HepG2 (cell line): ENCODE measurements around the gene RNF25. TPM values are rescaled to one million over a fixed set of nuclear protein-coding genes. Genes with fewer than 3 reads are reported as not detected.

ENCODE experiments used
- ATAC-seq: fragments of 200-7000 bp; cut with Tn5 transposase; 3 replicates; pipeline ENCODE4 v1.9.1; 2020; ENCODE audit warnings: mild to moderate bottlenecking, moderate library complexity
- BruUV-seq: library from RNA; stranded (reverse); fragments of 400-500 nt; replicated peaks from 2 replicates; lab custom pipeline; 2021; lab: Mats Ljungman, UMichigan
- CTCF ChIA-PET: fragments of 300-600 bp; formaldehyde crosslinking; extraction: SDS; loops from one replicate; lab custom pipeline; 2021; ENCODE audit warnings: low total read pairs, inconsistent platforms, low intra/inter-chr PET ratio; lab: Yijun Ruan, JAX
- POLR2A ChIA-PET: fragments of 350-600 bp; sonication (Branson Sonifier 250); formaldehyde crosslinking; loops from one replicate; lab custom pipeline; 2020; ENCODE audit warnings: antibody characterized with exemption, inconsistent platforms; lab: Yijun Ruan, JAX
- DNase-seq: peaks from one replicate; pipeline ENCODE4 v3.0.0-alpha.2; 2015; ENCODE audit warnings: low spot score
- FAIRE-seq: peaks from 3 replicates; lab custom pipeline; 2011; peaks lifted over from hg19 to GRCh38; lab: Jason Lieb, UNC
- H2AFZ ChIP-seq: one replicate; pipeline ENCODE4 v1.6.1; 2011; ENCODE audit warnings: low read length, inconsistent platforms
- H3K27ac ChIP-seq: fragments of 300-600 bp; 3 replicates; pipeline ENCODE4 v1.8.0; 2011; ENCODE audit warnings: mixed run types, mild to moderate bottlenecking, mixed read lengths, low read length, inconsistent platforms; ENCODE audit not compliant: insufficient read depth; ENCODE audit errors: extremely low read length
- H3K27me3 ChIP-seq, 2 experiments: fragments of 200-600 bp in 1 of 2; 2 replicates in 1 of 2; 3 replicates in 1 of 2; pipeline versions ENCODE4 v1.6.0 to v1.8.0; 2011; ENCODE audit warnings: low read length in 2 of 2, mild to moderate bottlenecking in 2 of 2, moderate library complexity in 2 of 2, inconsistent platforms in 1 of 2; ENCODE audit not compliant: insufficient read depth in 2 of 2, control insufficient read depth in 1 of 2
- H3K36me3 ChIP-seq, 2 experiments: fragments of 200-600 bp in 1 of 2; replicated peaks in 1 of 2; 2 replicates in 1 of 2; 3 replicates in 1 of 2; pipeline versions ENCODE4 v1.5.1 to v1.8.0; 2011; ENCODE audit warnings: low read length in 2 of 2, inconsistent platforms in 1 of 2; ENCODE audit not compliant: insufficient read depth in 2 of 2, control insufficient read depth in 1 of 2
- H3K4me1 ChIP-seq: 2 replicates; pipeline ENCODE4 v1.5.1; 2012; ENCODE audit warnings: low read length, inconsistent platforms; ENCODE audit not compliant: insufficient read depth
- H3K4me2 ChIP-seq: 2 replicates; pipeline ENCODE4 v1.6.0; 2011; ENCODE audit warnings: low read depth, low read length, inconsistent platforms
- H3K4me3 ChIP-seq, 3 experiments: fragments of 200-600 bp in 1 of 3; sonication (generic), shearing (Covaris generic) in 1 of 3; replicated peaks in 1 of 3; 2 replicates each; pipeline ENCODE4 v1.5.1; 2011 to 2016; ENCODE audit warnings: low read length in 3 of 3, inconsistent platforms in 2 of 3, low read depth in 2 of 3, mild to moderate bottlenecking in 2 of 3, control low read depth in 1 of 3, mixed read lengths in 1 of 3; ENCODE audit not compliant: insufficient read depth in 1 of 3
- H3K79me2 ChIP-seq: one replicate; pipeline ENCODE4 v1.6.1; 2011; ENCODE audit warnings: low read length, inconsistent platforms; ENCODE audit not compliant: insufficient read depth
- H3K9ac ChIP-seq: 2 replicates; pipeline ENCODE4 v1.6.0; 2011; ENCODE audit warnings: mild to moderate bottlenecking, low read depth, low read length, inconsistent platforms; ENCODE audit not compliant: insufficient read depth
- H3K9me3 ChIP-seq: 2 replicates; pipeline ENCODE4 v1.5.1; 2012; ENCODE audit warnings: mild to moderate bottlenecking, low read length
- H4K20me1 ChIP-seq: 2 replicates; pipeline ENCODE4 v1.6.0; 2011; ENCODE audit warnings: inconsistent platforms, mild to moderate bottlenecking, low read length, moderate library complexity; ENCODE audit not compliant: insufficient read depth
- ATF1 ChIP-seq: IDR thresholded peaks from 2 replicates; pipeline ENCODE4 v1.6.1; 2016; ENCODE audit warnings: mild to moderate bottlenecking, control low read depth
- GRHL1 ChIP-seq: sonication (generic); formaldehyde crosslinking; conservative IDR thresholded peaks from 2 replicates; pipeline ENCODE4 v1.8.0; 2022; ENCODE audit warnings: missing genetic modification reagents
- HNRNPUL1 ChIP-seq: fragments of 200-400 bp; formaldehyde crosslinking; IDR thresholded peaks from 2 replicates; pipeline ENCODE4 v1.6.1; 2017; ENCODE audit warnings: low read depth, mild to moderate bottlenecking, low read length, moderate library complexity
- PRDM15 ChIP-seq: sonication (generic); formaldehyde crosslinking; IDR thresholded peaks from 2 replicates; pipeline ENCODE4 v1.4.0; 2020; ENCODE audit warnings: missing genetic modification reagents
- PRPF4 ChIP-seq: fragments of 200-400 bp; formaldehyde crosslinking; IDR thresholded peaks from 2 replicates; pipeline ENCODE4 v1.6.1; 2016; ENCODE audit warnings: low read length, low read depth; ENCODE audit not compliant: poor library complexity, severe bottlenecking
- SP2 ChIP-seq: sonication (generic); formaldehyde crosslinking; IDR thresholded peaks from 2 replicates; pipeline ENCODE4 v1.5.1; 2020; ENCODE audit warnings: mild to moderate bottlenecking, missing genetic modification reagents
- SUZ12 ChIP-seq: fragments of 150-350 bp; IDR thresholded peaks from 2 replicates; pipeline ENCODE4 v1.6.1; 2014; ENCODE audit warnings: low read depth, low read length
- TEF ChIP-seq: sonication (generic); formaldehyde crosslinking; IDR thresholded peaks from 2 replicates; pipeline ENCODE4 v1.5.0; 2020; ENCODE audit warnings: missing genetic modification reagents
- ZBTB20 ChIP-seq: sonication (generic); formaldehyde crosslinking; IDR thresholded peaks from 2 replicates; pipeline ENCODE4 v1.8.1; 2023; ENCODE audit warnings: missing genetic modification reagents, low read depth, mild to moderate bottlenecking, borderline replicate concordance
- ZBTB43 ChIP-seq: sonication (generic); formaldehyde crosslinking; conservative IDR thresholded peaks from 2 replicates; pipeline ENCODE4 v1.4.0; 2020; ENCODE audit warnings: missing genetic modification reagents
- ZNF724P ChIP-seq: sonication (generic); formaldehyde crosslinking; IDR thresholded peaks from 2 replicates; pipeline ENCODE4 v1.8.0; 2022; ENCODE audit warnings: missing genetic modification reagents, borderline replicate concordance
- ZNF746 ChIP-seq: sonication (generic); formaldehyde crosslinking; IDR thresholded peaks from 2 replicates; pipeline ENCODE4 v1.8.0; 2022; ENCODE audit warnings: mild to moderate bottlenecking, missing genetic modification reagents
- WGBS: methylation state at CpG from one replicate; pipeline ENCODE4 v1.1.6; 2017; ENCODE audit warnings: low lambda C conversion rate; 5-methylcytosine and 5-hydroxymethylcytosine counted together
- in situ Hi-C: cut with HindIII; loops from 2 replicates; pipeline ENCODE4 v1.10.0; 2017; ENCODE audit warnings: low pct_unique_long_range_greater_than_20kb; ENCODE audit not compliant: extremely low pct_ligation_motif_present
- intact Hi-C: fragments of 100-400 bp; cut with micrococcal nuclease; formaldehyde crosslinking; loops from one replicate; pipeline ENCODE4 v1.10.0; 2022; ENCODE audit not compliant: unreplicated experiment
- polyA plus RNA-seq, 8 experiments: library from polyadenylated mRNA; depleted of rRNA in 3 of 8; stranded (reverse) in 7 of 8; unstranded in 1 of 8; fragments of >200 nt; fragmentation: Illumina TruSeq in 4 of 8; extraction: Trizol in 4 of 8; gene quantifications; 2 replicates each; pipeline versions ENCODE4 v1.2.1 to v1.2.3, GENCODE V29; 2011 to 2016; ENCODE audit warnings: low read depth in 4 of 8, missing spikeins in 1 of 8, mixed read lengths in 1 of 8; ENCODE audit not compliant: insufficient read depth in 1 of 8
- total RNA-seq, 5 experiments: library from RNA; depleted of rRNA; stranded (reverse); fragments of >200 nt; fragmentation: Illumina TruSeq; extraction: Trizol; gene quantifications; 2 replicates each; pipeline ENCODE4 v1.2.3, GENCODE V29; 2016; ENCODE audit warnings: low read depth in 1 of 5

Gene RNF25
- total and polyA plus RNA-seq, 2 of the 13 experiments (the other 11 are each of a cell fraction or from before 2014, with no cell fraction given), result 37.0 to 87.6 TPM

GRCh38 chr2:218701806-218702205, 30.0 kb upstream of the RNF25 start:
- WGBS, result 96% methylated on average over 2 of the region's 2 CpGs
- H3K4me1 ChIP-seq, result peaks cover 8% of the 10 kb centered on the region; the same call in 1 of the 2 replicates
- H3K27ac ChIP-seq, result no peak overlapping the region
- no peaks in the 10 kb centered on the region for H4K20me1 ChIP-seq
- FAIRE-seq, result no peak
- H3K4me3 ChIP-seq, result no peak overlapping the region
- ChIA-PET CTCF (no interaction called here), POLR2A (no interaction called here)
- H3K9me3 ChIP-seq, result no peaks in the 10 kb centered on the region
- no peaks in the 10 kb centered on the region for H3K27me3 ChIP-seq
- TF ChIP-seq HNRNPUL1, result no peak
- no peak for TF ChIP-seq SUZ12
- TF ChIP-seq TEF (CRISPR knock-in tag), result no peak
- no peak for TF ChIP-seq ZNF724P
- TF ChIP-seq ZBTB20 (CRISPR knock-in tag), result no peak
- no peak for TF ChIP-seq ZNF746 (CRISPR knock-in tag)
- no peak for TF ChIP-seq SP2
- no peak for TF ChIP-seq PRPF4
- no peak for TF ChIP-seq ZBTB43 (CRISPR knock-in tag)
- no peak for TF ChIP-seq ATF1 (CRISPR knock-in tag)
- no peak for TF ChIP-seq PRDM15 (CRISPR knock-in tag)
- TF ChIP-seq GRHL1 (CRISPR knock-in tag), result no peak
- TF ChIP-seq, all 625 proteins: peak for 0
- no TSS peak for BruUV-seq
- Histone ChIP-seq H2AFZ (no peak overlapping the region), H3K36me3 (peaks cover 2 to 6% of the 10 kb centered on the region in 2 experiments; a peak in 3 of 5 replicates), H3K4me2 (no peak overlapping the region), H3K79me2 (no peaks in the 10 kb centered on the region), H3K9ac (no peak overlapping the region)
- in situ Hi-C loops, result no loop called here
- intact Hi-C loops, result no loop called here
- DNase-seq (no peak), ATAC-seq (no peak)
